Measurements from ENCODE around the gene RBFOX2.
"Not testable (repeated sequence)": the region's sequence is repeated elsewhere in the genome, so short reads cannot be mapped to it uniquely, and the experiment has no call there.

The RBFOX2 gene

DNA sequence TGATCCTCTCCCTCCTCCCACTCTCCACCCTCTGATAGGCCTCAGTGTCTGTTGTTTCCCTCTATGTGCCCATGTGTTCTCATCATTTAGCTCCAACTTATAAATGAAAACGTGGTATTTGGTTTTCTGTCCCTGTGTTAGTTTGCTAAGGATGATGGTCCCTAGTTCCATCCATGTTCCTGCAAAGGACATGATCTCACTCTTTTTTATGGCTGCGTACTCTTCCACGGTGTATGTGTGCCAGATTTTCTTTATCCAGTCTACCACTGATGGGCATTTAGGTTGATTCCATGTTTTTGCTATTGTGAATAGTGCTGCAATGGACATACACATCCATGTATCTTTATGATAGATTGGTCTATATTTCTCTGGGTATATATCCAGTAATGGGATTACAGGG is 15.9 kb upstream of the RBFOX2 start:
- DNase-seq (ENCODE audit: extremely low read depth in 1 of 2, low read depth in 1 of 2), result not testable (repeated sequence)

DNA sequence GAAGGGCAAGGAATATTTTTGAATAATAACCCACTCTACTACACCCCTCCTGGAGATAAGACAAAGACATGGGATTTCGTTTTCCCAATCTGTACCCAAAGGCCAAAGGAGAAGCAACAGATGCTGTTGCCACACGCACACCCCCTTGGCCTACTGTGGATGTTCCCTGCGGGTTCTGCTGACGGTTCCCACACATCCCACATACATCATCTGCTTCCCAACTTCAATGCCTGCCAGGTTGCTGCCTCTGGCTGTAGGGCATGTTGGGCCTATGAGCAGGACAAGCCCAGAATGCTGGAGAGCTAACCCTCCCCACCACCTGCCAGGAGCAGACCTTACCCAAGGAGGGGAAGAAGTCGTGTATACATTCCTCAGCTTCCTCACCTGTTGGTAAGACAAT is 13.6 kb upstream of the RBFOX2 start:
- no peak for DNase-seq (ENCODE audit: extremely low read depth in 1 of 2, low read depth in 1 of 2)

- DNase-seq (ENCODE audit: extremely low read depth in 1 of 2, low read depth in 1 of 2), result no peak
Observed at GRCh38 chr22:36039125-36039524, 10.5 kb upstream of the RBFOX2 start.

GRCh38 chr22:36037102-36037758 is 8.6 kb upstream of the RBFOX2 start:
- DNase-seq (ENCODE audit: extremely low read depth in 1 of 2, low read depth in 1 of 2), result no peak

- no peak for DNase-seq (ENCODE audit: extremely low read depth in 1 of 2, low read depth in 1 of 2)
Observed at GRCh38 chr22:36036167-36036624, 7.6 kb upstream of the RBFOX2 start.

DNA sequence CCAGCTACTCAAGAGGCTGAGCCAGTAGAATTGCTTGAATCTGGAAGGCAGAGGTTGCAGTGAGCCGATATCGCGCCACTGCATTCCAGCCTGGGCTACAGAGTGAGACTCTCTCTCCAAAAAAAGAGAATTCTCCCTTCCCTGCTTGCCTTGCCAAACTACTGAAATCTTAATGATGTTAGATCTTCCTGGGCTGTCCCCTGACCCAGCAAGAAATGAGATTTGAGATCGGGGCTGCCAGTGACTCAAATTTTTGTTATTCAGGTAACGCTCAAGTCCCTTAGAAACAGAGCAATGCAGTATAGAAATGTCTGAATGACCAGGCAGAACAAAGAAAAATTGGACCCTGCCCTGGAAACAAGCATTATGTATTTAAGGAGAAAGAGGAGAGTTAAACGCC is 4.0 kb upstream of the RBFOX2 start:
- DNase-seq (ENCODE audit: extremely low read depth in 1 of 2, low read depth in 1 of 2), result no peak

DNA sequence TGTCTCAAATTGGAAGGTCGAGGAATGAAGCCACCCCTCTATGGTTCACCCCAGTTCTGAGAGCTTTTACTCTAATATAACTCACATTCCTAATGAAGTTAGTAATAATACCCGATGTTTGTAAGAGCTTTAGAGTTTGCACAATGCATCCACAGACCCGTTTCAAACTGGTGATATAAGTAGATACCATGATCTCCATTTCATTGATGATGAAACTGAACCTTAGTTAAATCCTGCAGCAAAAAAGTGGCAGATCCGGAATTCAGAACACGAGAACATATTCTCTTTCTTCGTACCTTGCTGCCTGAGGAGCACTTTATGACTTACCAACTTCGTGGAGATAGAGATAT is 757 bp upstream of the RBFOX2 start:
- no peak for DNase-seq (ENCODE audit: extremely low read depth in 1 of 2, low read depth in 1 of 2)

DNA sequence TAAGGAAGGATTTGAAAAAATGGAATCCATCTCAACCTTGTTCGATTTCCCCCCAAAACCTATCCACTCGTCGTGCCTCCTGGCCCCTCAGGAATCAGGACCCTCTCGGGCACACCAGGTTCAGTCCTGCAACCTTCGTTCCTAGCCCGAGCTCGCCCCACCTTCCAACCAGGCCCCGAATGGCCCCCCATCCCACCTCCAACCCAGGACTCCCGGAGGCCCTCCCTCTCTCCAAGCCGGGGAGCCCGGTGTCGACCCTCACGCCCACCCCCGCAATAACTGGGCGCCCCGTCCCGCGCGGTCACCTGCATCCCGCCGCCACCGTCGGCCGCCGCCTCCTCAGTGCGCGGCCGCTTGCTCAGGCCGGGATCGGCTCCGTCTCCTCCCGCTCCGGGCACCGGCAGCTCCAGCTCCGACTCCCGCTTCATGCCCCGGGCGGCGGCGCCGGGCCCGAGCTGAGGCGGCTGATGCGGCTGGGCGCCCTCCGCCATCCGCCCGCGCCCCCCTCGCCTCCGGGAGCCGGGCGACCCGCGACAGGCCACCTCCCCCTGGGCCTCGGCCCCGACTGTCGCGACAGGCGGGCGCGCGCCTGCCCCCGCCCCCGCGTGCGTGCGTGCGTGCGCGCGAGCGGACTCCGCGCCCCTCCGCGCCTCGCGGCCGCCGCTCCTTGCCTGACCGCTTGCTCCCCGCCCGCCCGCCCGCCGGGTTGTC is 534 bp downstream of the RBFOX2 start:
- no peak for DNase-seq (ENCODE audit: extremely low read depth in 1 of 2, low read depth in 1 of 2)

DNA sequence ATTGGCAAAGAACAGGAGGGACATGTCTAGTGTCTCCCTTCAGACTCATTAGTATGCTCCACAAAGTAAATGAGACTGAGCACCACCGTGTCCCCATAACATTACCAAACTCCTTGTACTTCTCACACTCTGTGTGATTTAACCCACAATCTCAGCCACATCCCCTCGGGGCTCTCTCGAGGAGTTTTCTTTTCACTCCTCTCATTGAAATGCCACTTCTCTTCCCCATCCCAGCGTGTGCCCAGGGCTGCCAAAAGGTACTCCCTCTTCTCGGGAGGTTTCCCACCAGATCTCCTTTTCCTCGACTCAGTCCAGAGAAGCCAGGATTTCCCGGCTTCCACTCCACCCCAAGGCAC is 1.1 kb downstream of the RBFOX2 start:
- DNase-seq (ENCODE audit: extremely low read depth in 1 of 2, low read depth in 1 of 2), result no peak

DNA sequence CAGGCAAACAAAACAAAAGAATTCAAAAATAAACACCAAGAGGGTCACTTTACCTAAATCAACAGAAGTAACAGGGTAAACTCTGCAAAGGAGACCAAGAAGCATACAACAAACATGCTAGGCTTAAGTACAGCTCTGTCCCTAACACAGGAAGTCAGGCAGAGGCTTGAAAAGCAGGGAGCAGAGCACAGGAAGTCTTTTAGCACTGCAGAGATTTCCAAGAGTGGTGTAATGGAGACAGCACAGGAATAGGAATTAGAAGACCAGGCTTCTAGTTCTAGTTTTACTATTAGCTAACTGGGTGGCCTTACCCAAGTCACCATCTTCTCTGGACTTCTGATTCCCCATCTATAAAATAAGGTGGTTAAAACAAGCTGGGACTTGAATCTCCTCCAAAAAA is 1.9 kb downstream of the RBFOX2 start:
- no peak for DNase-seq (ENCODE audit: extremely low read depth in 1 of 2, low read depth in 1 of 2)

- no peak for DNase-seq (ENCODE audit: extremely low read depth in 1 of 2, low read depth in 1 of 2)
Observed at GRCh38 chr22:36022697-36023096, 5.9 kb downstream of the RBFOX2 start.

DNA sequence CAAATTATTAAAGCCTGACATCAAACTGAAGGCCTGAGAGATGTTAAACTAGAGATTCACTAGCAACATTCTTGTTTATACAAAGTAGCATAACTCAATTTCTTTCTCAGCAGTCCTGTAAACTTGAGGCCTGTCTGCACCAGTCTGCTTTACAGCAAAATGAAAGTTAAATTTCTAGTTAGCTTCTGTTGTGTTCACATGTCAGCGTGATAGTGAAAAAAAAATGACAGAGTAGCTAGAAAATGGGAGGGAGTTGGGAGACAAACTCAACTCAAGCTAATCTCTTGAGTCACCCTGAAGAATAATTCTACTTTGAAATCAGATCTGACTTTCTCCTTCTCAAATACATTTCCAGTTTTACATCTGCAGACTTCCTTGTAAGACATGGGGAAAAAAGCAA is 6.5 kb downstream of the RBFOX2 start:
- DNase-seq (ENCODE audit: extremely low read depth in 1 of 2, low read depth in 1 of 2), result no peak

GRCh38 chr22:36021606-36022153 is 6.9 kb downstream of the RBFOX2 start:
- DNase-seq (ENCODE audit: extremely low read depth in 1 of 2, low read depth in 1 of 2), result no peak

DNA sequence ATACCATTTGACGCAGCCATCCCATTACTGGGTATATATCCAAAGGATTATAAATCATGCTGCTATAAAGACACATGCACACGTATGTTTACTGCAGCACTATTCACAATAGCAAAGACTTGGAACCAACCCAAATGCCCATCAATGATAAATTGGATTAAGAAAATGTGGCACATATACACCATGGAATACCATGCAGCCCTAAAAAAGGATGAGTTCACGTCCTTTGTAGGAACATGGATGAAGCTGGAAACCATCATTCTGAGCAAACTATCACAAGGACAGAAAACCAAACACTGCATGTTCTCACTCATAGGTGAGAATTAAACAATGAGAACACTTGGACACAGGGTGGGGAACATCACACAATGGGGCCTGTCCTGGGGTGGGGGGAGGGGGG is 7.8 kb downstream of the RBFOX2 start:
- not testable (repeated sequence) for DNase-seq (ENCODE audit: extremely low read depth in 1 of 2, low read depth in 1 of 2)

DNA sequence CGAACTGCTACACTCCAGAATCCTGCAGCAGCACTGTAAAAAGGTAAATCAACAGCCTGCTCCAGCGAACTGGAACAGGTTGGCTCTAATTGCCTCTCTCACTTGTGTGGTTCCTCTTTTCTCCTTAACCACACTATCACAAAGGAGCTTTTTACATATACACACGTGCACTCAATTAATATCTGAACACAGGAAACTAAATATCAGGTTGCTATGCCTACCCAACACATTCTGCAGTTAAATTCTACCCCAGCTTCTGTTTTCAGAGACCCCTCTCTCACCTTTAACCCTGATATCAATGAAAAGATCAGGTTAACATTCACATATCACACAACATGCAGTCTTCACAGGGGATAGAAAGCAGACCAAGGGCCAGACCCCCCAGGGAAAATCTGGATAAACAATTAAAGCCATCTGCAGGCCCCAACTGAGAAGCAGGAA is 11.0 kb downstream of the RBFOX2 start:
- no peak for DNase-seq (ENCODE audit: extremely low read depth in 1 of 2, low read depth in 1 of 2)

- DNase-seq (ENCODE audit: extremely low read depth in 1 of 2, low read depth in 1 of 2), result no peak
Observed at GRCh38 chr22:36016684-36017083, 11.9 kb downstream of the RBFOX2 start.

DNA sequence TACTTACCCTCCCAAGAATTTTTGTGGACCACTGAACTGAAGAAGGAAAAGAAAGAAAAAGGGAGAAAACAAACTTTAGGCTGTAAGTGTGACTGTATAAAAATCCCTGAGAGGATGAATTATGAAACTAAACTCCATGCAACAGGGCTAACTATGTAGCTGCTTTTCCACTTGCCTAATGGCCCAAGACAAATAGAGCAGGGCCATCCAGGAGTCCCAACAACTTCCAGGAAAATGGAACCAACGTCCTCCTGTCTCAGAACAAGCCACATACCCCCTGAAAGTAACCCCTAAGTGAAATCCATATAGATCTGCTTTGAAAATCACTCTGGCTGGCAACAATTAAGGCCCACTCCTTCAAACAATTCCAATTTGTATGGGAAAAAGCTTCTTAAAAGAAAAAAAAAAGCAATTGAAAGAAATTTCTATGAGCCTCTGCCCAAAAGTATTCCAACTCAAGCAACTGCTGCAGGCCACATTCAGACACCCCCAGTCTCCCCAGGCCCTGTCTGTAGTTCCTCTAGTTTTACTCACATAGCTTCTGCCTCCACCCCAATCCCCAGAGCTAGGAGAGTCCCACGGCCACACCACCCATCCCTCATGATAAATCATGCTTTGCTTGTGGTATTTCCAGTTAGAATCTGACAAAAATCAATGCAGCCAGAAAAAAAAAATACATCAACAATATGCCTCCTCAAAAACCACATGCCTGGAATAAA is 12.7 kb downstream of the RBFOX2 start:
- DNase-seq (ENCODE audit: extremely low read depth in 1 of 2, low read depth in 1 of 2), result no peak

GRCh38 chr22:36015155-36015810 is 13.3 kb downstream of the RBFOX2 start:
- DNase-seq (ENCODE audit: extremely low read depth in 1 of 2, low read depth in 1 of 2), result no peak

DNA sequence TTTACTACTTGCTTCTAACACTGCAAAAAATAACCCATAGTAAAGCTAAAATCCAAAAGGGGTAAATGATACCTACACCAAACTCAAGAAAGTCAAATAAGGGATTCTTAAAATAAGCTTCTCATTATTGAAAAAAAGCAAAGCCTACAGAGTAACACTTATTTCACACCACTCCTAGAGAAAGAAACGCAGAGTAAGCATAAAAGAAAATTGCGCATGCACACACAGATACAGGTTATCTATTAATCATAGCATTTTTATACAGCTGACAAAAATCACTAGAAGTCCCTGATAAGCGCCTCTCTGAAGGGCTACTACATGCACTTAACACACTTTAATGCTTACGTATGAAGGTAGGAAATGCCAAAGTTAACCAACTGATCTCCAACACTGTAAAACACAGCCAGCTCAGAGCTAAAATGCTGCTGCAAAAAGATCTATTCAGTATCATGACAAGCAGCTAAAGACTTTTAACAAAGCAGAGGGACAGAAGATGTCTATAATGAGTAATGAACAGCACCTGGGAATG is 14.0 kb downstream of the RBFOX2 start:
- DNase-seq (ENCODE audit: extremely low read depth in 1 of 2, low read depth in 1 of 2), result no peak

GRCh38 chr22:36012332-36012731 is 16.3 kb downstream of the RBFOX2 start:
- DNase-seq (ENCODE audit: extremely low read depth in 1 of 2, low read depth in 1 of 2), result no peak

- DNase-seq (ENCODE audit: extremely low read depth in 1 of 2, low read depth in 1 of 2), result no peak
Observed at GRCh38 chr22:36010882-36011281, 17.7 kb downstream of the RBFOX2 start.
